B cell (primary cell): ENCODE data around the gene MBOAT7. TPM values are rescaled to one million over a fixed set of nuclear protein-coding genes. Genes with fewer than 3 reads are reported as not detected.

Experiments used
- ATAC-seq: fragments of 200-7000 bp; cut with Tn5 transposase; one replicate; pipeline ENCODE4 v1.10.0; 2021; ENCODE audit warnings: low read depth, mild to moderate bottlenecking, moderate number of reproducible peaks, moderate library complexity
- CTCF ChIA-PET: fragments of 350-600 bp; sonication (Branson Sonifier 250); formaldehyde crosslinking; loops from one replicate; lab custom pipeline; 2021; ENCODE audit warnings: antibody characterized with exemption, inconsistent platforms; lab: Charles Lee
- POLR2A ChIA-PET: fragments of 350-600 bp; sonication (Branson Sonifier 250); formaldehyde crosslinking; loops from one replicate; lab custom pipeline; 2021; ENCODE audit warnings: antibody characterized with exemption; lab: Charles Lee
- DNase-seq: peaks from one replicate; pipeline ENCODE4 v3.0.0; 2013
- H2AFZ ChIP-seq: 2 replicates; pipeline ENCODE4 v1.6.1; 2012; ENCODE audit warnings: mild to moderate bottlenecking, low read depth, low read length; ENCODE audit not compliant: insufficient read depth, poor library complexity, severe bottlenecking
- H3K27ac ChIP-seq, 2 donors: 1 replicate in 1 of 2; 2 replicates in 1 of 2; pipeline ENCODE4 v1.5.1; 2012 to 2013; ENCODE audit warnings: low read length in 2 of 2, mild to moderate bottlenecking in 2 of 2, moderate library complexity in 1 of 2
- H3K27me3 ChIP-seq, 4 experiments: fragments of 200-600 bp in 1 of 4; sonication (generic) in 1 of 4; replicated peaks in 1 of 4; 1 replicate in 2 of 4; 2 replicates in 2 of 4; pipeline versions ENCODE4 v1.6.1 to v1.7.0; 2013 to 2016; ENCODE audit warnings: low read length in 3 of 4, mild to moderate bottlenecking in 2 of 4, mixed read lengths in 1 of 4, moderate library complexity in 1 of 4; ENCODE audit not compliant: insufficient read depth in 4 of 4, control insufficient read depth in 3 of 4; ENCODE audit errors: control extremely low read depth in 1 of 4
- H3K36me3 ChIP-seq, 2 experiments: replicated peaks in 1 of 2; 1 replicate in 1 of 2; 2 replicates in 1 of 2; pipeline versions ENCODE4 v1.6.1 to v1.7.1; 2013; ENCODE audit warnings: low read length in 1 of 2; ENCODE audit not compliant: insufficient read depth in 2 of 2, control insufficient read depth in 1 of 2; ENCODE audit errors: control extremely low read depth in 1 of 2, extremely low read depth in 1 of 2
- H3K4me1 ChIP-seq, 2 donors: fragments of 200-600 bp in 1 of 2; sonication (generic) in 1 of 2; 1 replicate in 1 of 2; 2 replicates in 1 of 2; pipeline versions ENCODE4 v1.5.1 to v1.6.1; 2013 to 2017; ENCODE audit warnings: low read length in 2 of 2; ENCODE audit not compliant: control insufficient read depth in 2 of 2, insufficient read depth in 2 of 2
- H3K4me2 ChIP-seq: replicated peaks from 2 replicates; pipeline ENCODE3; 2012; ENCODE audit warnings: mild to moderate bottlenecking, low read depth, low read length; ENCODE audit not compliant: poor library complexity, severe bottlenecking
- H3K4me3 ChIP-seq, 5 experiments: fragments of 200-600 bp in 1 of 5; sonication (generic) in 1 of 5; 1 replicate in 3 of 5; 2 replicates in 2 of 5; pipeline versions ENCODE4 v1.5.1 to v1.7.0; 2011 to 2016; ENCODE audit warnings: low read length in 4 of 5, mild to moderate bottlenecking in 4 of 5, low read depth in 2 of 5, control low read depth in 1 of 5, moderate library complexity in 1 of 5; ENCODE audit not compliant: insufficient read depth in 1 of 5; ENCODE audit errors: control extremely low read depth in 1 of 5, extremely low read depth in 1 of 5
- H3K79me2 ChIP-seq: fragments of 200-600 bp; sonication (generic); one replicate; pipeline ENCODE4 v1.6.0; 2016; ENCODE audit warnings: low read length; ENCODE audit not compliant: control insufficient read depth, insufficient read depth
- H3K9ac ChIP-seq: fragments of 200-600 bp; sonication (generic); 2 replicates; pipeline ENCODE4 v1.6.1; 2017; ENCODE audit warnings: mild to moderate bottlenecking, low read length, moderate library complexity
- H3K9me3 ChIP-seq, 3 donors: one replicate each; pipeline versions ENCODE4 v1.6.1 to v1.7.1; 2013; ENCODE audit warnings: low read length in 2 of 3; ENCODE audit not compliant: control insufficient read depth in 2 of 3, insufficient read depth in 1 of 3; ENCODE audit errors: control extremely low read depth in 1 of 3
- H4K20me1 ChIP-seq: 2 replicates; pipeline ENCODE4 v1.6.0; 2012; ENCODE audit warnings: mild to moderate bottlenecking, low read length; ENCODE audit not compliant: insufficient read depth, control insufficient read depth, poor library complexity, severe bottlenecking
- H3K27ac Mint-ChIP-seq: one replicate; pipeline ENCODE4 v1.8.0; 2021; ENCODE audit warnings: mixed read lengths
- H3K27me3 Mint-ChIP-seq: one replicate; pipeline ENCODE4 v1.8.0; 2021; ENCODE audit warnings: mixed read lengths
- H3K4me1 Mint-ChIP-seq: one replicate; pipeline ENCODE4 v1.8.0; 2021; ENCODE audit warnings: mixed read lengths
- H3K4me3 Mint-ChIP-seq: one replicate; pipeline ENCODE4 v1.8.0; 2021; ENCODE audit warnings: mixed read lengths
- H3K9me3 Mint-ChIP-seq: one replicate; pipeline ENCODE4 v1.8.0; 2022; ENCODE audit warnings: mixed read lengths; ENCODE audit not compliant: insufficient read depth
- EZH2 ChIP-seq: IDR thresholded peaks from 2 replicates; pipeline ENCODE4 v1.6.1; 2012; ENCODE audit warnings: borderline replicate concordance, low read depth, mild to moderate bottlenecking, moderate library complexity, low read length; ENCODE audit not compliant: insufficient read depth, poor library complexity, severe bottlenecking
- WGBS: methylation state at CpG from one replicate; pipeline ENCODE4 v1.1.5; 2013; ENCODE audit warnings: missing lambda C conversion rate; ENCODE audit not compliant: insufficient coverage; 5-methylcytosine and 5-hydroxymethylcytosine counted together
- intact Hi-C: fragments of 100-400 bp; cut with micrococcal nuclease; formaldehyde crosslinking; loops from one replicate; pipeline ENCODE4 v1.10.0; 2022
- polyA plus RNA-seq: library from polyadenylated mRNA; depleted of rRNA; stranded (reverse); fragments of >200 nt; gene quantifications from 2 replicates; pipeline ENCODE4 v1.2.3, GENCODE V29; 2012
- total RNA-seq, 2 donors: library from RNA; stranded (reverse); fragments of 120-200 nt in 1 of 2; gene quantifications; 1 replicate in 1 of 2; 2 replicates in 1 of 2; pipeline versions ENCODE4 v1.2.3 to v1.2.4, GENCODE V29; 2013 to 2022
- TF ChIP-seq, protein P1 (sequence below): fragments of 200-600 bp; IDR thresholded peaks from one replicate; pipeline ENCODE4 v1.8.0; 2022; ENCODE audit warnings: antibody characterized with exemption, mild to moderate bottlenecking

Gene MBOAT7
- total and polyA plus RNA-seq, 2 donors (not counting 1 experiment from before 2014, with no cell fraction given): 22.3 to 34.8 TPM

DNA sequence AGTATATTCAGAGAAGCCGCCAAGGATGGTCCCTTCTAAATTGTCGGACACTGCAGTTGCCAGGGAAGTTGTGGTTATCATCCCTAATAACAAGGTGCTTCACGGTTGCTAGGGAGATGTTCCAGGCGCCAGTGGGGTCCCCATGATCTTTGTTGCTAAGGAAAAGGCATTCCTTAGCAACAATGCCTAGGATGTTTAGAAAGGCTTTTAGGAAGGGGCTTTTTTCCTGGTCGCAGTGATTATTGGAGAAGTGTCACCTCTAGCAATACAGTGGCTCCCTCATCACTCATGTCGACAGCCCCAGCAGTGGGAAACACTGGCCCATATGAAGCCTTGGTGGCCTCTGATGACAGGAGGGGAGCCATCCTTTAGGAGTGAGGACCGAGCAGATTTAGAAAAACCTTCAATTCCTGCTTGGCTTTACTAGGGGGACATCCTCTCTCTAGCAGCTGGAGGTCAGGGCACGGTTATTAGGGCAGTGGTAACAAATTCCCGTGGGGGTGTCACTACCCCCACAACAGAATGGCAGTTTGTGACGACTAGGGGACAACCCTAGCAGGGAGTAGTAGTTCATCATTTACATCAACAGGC is 10.0 kb downstream of the MBOAT7 start:
- no peak for TF ChIP-seq EZH2
- TF ChIP-seq, protein P1, sequence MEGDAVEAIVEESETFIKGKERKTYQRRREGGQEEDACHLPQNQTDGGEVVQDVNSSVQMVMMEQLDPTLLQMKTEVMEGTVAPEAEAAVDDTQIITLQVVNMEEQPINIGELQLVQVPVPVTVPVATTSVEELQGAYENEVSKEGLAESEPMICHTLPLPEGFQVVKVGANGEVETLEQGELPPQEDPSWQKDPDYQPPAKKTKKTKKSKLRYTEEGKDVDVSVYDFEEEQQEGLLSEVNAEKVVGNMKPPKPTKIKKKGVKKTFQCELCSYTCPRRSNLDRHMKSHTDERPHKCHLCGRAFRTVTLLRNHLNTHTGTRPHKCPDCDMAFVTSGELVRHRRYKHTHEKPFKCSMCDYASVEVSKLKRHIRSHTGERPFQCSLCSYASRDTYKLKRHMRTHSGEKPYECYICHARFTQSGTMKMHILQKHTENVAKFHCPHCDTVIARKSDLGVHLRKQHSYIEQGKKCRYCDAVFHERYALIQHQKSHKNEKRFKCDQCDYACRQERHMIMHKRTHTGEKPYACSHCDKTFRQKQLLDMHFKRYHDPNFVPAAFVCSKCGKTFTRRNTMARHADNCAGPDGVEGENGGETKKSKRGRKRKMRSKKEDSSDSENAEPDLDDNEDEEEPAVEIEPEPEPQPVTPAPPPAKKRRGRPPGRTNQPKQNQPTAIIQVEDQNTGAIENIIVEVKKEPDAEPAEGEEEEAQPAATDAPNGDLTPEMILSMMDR: no peak
- Histone ChIP-seq H2AFZ (no peak overlapping the region), H3K79me2 (no peaks in the 10 kb centered on the region), H3K9me3 (no peaks in the 10 kb centered on the region), H3K27me3 (no peaks in the 10 kb centered on the region), H4K20me1 (peaks cover 3% of the 10 kb centered on the region), H3K4me3 (no peak overlapping the region), H3K9ac (no peak overlapping the region), H3K4me2 (no peak overlapping the region), H3K36me3 (peaks cover 1 to 6% of the 10 kb centered on the region in 2 experiments), H3K4me1 (no peaks in the 10 kb centered on the region), H3K27ac (no peak overlapping the region)
- ATAC-seq (no peak), DNase-seq (no peak)
- H3K9me3 Mint-ChIP-seq: no peaks in the 10 kb centered on the region
- intact Hi-C loops: no loop called here
- 100% methylated on average over 1 of the region's 10 CpGs for WGBS
- ChIA-PET CTCF (no interaction called here), POLR2A (no interaction called here)
- no peak overlapping the region for H3K4me3 Mint-ChIP-seq
- no peaks in the 10 kb centered on the region for H3K4me1 Mint-ChIP-seq
- no peak overlapping the region for H3K27ac Mint-ChIP-seq
- H3K27me3 Mint-ChIP-seq: no peaks in the 10 kb centered on the region

DNA sequence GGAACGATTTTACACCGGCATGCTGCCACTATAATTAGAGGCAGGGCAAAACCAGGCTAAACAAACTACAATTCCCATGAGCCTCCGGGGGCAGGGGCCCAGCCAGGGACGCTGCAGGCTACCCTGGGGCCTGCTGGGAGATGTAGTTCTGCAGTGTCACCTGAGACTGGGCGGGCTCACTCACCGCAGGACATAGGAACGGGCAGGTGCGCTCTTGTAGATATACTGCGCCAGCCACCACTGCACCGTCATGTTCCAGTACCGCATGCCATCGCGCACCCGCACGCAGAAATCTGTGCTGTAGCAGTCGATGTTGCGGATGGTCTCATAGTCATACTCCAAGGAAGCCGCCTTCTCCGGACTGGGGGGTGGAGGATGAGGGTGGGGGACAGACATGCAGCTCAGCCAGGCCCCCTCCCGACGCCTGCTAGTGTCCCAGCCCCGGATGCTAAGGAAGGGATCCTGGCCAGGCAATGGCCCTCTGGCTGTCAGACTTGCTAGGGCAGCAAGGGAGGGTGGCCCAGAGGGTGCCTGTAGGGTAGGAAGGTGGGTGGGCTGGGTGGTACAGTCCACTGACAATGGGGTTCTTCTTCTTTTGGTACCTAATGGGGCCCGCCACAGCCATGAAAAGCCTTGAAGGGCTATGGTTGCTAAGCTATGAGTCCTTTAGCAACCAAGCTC is 10.7 kb downstream of the MBOAT7 start:
- Mint-ChIP-seq H3K9me3 (no peaks in the 10 kb centered on the region), H3K4me1 (peaks cover under 1% of the 10 kb centered on the region), H3K27me3 (no peaks in the 10 kb centered on the region), H3K4me3 (no peak overlapping the region), H3K27ac (no peak overlapping the region)
- H3K27ac ChIP-seq: no peak overlapping the region
- no peak overlapping the region for H3K4me2 ChIP-seq
- H3K9ac ChIP-seq: no peak overlapping the region
- ChIA-PET CTCF (no interaction called here), POLR2A (no interaction called here)
- ATAC-seq (peak; percentile 80), DNase-seq (peak; percentile 53)
- H2AFZ ChIP-seq: no peak overlapping the region
- 91% methylated on average over 23 of the region's 23 CpGs for WGBS
- H3K4me1 ChIP-seq: peaks cover 3 to 6% of the 10 kb centered on the region in 2 donors
- TF ChIP-seq, protein P1: no peak
- TF ChIP-seq EZH2: no peak
- intact Hi-C loops: no loop called here
- H4K20me1 ChIP-seq: peaks cover 7% of the 10 kb centered on the region
- no peak overlapping the region for H3K4me3 ChIP-seq
- peaks cover 0 to 4% (median 0%) of the 10 kb centered on the region in 4 experiments for H3K27me3 ChIP-seq
- no peaks in the 10 kb centered on the region for H3K79me2 ChIP-seq
- peaks cover 1 to 6% of the 10 kb centered on the region in 2 experiments for H3K36me3 ChIP-seq
- no peaks in the 10 kb centered on the region for H3K9me3 ChIP-seq
